Peyer's patch (tissue), 4 donors: ENCODE data around the gene SNRPD1.

Experiments
- POLR2A ChIP-seq, 2 donors: fragments of 450-650 bp; IDR thresholded peaks; one replicate each; pipeline ENCODE4 v1.5.1; 2017; ENCODE audit warnings: antibody characterized with exemption in 2 of 2, mild to moderate bottlenecking in 2 of 2, moderate library complexity in 2 of 2
- TF ChIP-seq, protein P1 (sequence below), 6 experiments: fragments of 450-650 bp in 4 of 6; fragments of 200-600 bp in 2 of 6; sonication (generic) in 1 of 6; IDR thresholded peaks; one replicate each; pipeline ENCODE4 v1.5.1; 2017 to 2019; ENCODE audit warnings: antibody characterized with exemption in 6 of 6, mild to moderate bottlenecking in 3 of 6, moderate library complexity in 1 of 6

DNA sequence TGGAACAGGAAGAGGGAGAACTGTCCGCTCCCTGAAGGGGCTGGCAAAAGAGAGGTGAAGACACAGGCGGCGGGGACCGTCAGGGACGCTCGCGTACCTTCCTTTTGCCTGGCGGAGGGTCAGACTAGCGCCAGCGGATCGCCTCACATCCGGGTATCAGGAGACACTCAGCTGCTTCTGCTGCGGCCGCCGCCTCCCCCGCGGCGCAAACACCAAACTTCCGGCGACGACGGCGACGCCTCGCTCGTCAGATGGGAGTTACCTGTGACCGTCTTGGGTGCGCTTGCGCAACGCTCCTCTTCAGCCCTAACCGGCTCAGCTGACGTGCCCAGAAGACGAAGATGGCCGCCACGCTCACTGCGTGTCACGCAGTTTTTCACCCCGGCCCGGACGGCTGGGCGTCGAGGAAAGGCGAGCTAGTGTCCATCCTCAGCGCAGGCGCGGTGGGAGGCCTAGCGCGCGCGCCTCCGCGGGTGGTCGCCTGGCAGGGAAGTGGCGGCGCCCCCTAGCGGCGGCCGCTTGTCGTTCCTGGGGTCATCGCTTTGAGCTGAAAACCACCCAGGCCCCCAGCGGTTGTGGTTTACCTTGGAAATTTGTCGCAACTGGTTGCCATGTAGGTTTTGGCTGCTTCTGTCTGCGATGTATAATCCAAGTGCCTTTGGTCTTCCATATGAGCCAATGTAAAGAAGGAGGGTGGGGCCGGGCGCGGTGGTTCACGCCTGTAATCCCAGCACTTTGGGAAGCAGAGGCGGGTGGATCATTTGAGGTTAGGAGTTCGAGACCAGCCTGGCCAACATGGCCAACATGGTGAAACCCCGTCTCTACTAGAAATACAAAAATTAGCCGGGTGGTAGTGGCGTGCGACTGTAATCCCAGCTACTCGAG lies 11.3 kb upstream of the SNRPD1 start, which contains the start of gene ESCO1:
- TF ChIP-seq, protein P1, sequence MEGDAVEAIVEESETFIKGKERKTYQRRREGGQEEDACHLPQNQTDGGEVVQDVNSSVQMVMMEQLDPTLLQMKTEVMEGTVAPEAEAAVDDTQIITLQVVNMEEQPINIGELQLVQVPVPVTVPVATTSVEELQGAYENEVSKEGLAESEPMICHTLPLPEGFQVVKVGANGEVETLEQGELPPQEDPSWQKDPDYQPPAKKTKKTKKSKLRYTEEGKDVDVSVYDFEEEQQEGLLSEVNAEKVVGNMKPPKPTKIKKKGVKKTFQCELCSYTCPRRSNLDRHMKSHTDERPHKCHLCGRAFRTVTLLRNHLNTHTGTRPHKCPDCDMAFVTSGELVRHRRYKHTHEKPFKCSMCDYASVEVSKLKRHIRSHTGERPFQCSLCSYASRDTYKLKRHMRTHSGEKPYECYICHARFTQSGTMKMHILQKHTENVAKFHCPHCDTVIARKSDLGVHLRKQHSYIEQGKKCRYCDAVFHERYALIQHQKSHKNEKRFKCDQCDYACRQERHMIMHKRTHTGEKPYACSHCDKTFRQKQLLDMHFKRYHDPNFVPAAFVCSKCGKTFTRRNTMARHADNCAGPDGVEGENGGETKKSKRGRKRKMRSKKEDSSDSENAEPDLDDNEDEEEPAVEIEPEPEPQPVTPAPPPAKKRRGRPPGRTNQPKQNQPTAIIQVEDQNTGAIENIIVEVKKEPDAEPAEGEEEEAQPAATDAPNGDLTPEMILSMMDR (IDR thresholded peaks at IDR 0.05) = peak; percentile 94 to 100 (median 100)
- TF ChIP-seq POLR2A (IDR thresholded peaks at IDR 0.05) = peak; percentile 89 to 96
